Measurements from ENCODE around the gene APIP.

DNA sequence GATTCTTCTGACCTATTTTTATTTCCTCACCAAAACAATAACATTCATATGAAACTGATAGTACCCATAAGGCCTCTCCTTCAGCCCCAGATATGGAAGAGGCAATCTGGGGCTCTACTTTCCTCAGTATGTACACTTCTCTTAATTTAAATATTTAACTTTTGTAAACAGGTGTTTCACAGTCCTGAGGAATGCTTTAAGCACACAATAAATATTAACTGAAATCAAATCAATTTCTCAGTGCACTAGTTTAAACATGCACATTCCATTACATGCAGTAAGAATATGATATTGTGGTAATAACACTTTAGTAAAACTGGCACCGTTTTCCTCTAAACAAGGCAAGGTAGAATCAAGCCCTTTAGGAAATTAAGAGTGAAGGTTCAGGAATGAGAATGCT lies 28.9 kb downstream of the APIP start:
- TF ChIP-seq, protein P1, sequence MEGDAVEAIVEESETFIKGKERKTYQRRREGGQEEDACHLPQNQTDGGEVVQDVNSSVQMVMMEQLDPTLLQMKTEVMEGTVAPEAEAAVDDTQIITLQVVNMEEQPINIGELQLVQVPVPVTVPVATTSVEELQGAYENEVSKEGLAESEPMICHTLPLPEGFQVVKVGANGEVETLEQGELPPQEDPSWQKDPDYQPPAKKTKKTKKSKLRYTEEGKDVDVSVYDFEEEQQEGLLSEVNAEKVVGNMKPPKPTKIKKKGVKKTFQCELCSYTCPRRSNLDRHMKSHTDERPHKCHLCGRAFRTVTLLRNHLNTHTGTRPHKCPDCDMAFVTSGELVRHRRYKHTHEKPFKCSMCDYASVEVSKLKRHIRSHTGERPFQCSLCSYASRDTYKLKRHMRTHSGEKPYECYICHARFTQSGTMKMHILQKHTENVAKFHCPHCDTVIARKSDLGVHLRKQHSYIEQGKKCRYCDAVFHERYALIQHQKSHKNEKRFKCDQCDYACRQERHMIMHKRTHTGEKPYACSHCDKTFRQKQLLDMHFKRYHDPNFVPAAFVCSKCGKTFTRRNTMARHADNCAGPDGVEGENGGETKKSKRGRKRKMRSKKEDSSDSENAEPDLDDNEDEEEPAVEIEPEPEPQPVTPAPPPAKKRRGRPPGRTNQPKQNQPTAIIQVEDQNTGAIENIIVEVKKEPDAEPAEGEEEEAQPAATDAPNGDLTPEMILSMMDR (conservative IDR thresholded peaks at IDR 0.05 in 1 of 2, IDR thresholded peaks at IDR 0.05 in 1 of 2; ENCODE audit: low read depth in 1 of 2, low read length in 2 of 2): no peak
- TF ChIP-seq EZH2 (IDR thresholded peaks at IDR 0.05; ENCODE audit: low read length, missing control alignments): no peak

Measured in fibroblast of lung (primary cell).